GM12878 (cell line): ENCODE data around the gene AKAP13. TPM values are rescaled to one million over a fixed set of nuclear protein-coding genes. Genes with fewer than 3 reads are reported as not detected.

ENCODE experiments used
- ATAC-seq: fragments of 200-7000 bp; cut with Tn5 transposase; 3 replicates; pipeline ENCODE4 v1.9.1; 2020; ENCODE audit warnings: mild to moderate bottlenecking, moderate library complexity
- BruUV-seq: library from RNA; stranded (reverse); fragments of 400-500 nt; replicated peaks from 2 replicates; lab custom pipeline; 2021; lab: Mats Ljungman, UMichigan
- CTCF ChIA-PET: fragments of 300-600 bp; sonication (Branson Sonifier 250); formaldehyde crosslinking; extraction: SDS; loops from one replicate; lab custom pipeline; 2021; ENCODE audit warnings: inconsistent platforms; lab: Yijun Ruan, JAX
- POLR2A ChIA-PET: fragments of 350-600 bp; formaldehyde crosslinking; extraction: SDS; loops from one replicate; lab custom pipeline; 2021; ENCODE audit warnings: inconsistent platforms; lab: Charles Lee
- RAD21 ChIA-PET: fragments of 300-600 bp; sonication (Branson Sonifier 250); formaldehyde crosslinking; loops from one replicate; lab custom pipeline; 2023; ENCODE audit warnings: antibody characterized with exemption; ENCODE audit not compliant: unreplicated experiment; lab: Charles Lee
- SMC1A ChIA-PET: fragments of 300-600 bp; sonication (Branson Sonifier 250); formaldehyde crosslinking; loops from one replicate; lab custom pipeline; 2023; ENCODE audit not compliant: unreplicated experiment, uncharacterized antibody; lab: Charles Lee
- DNase-seq: peaks from one replicate; pipeline ENCODE4 v3.0.0-alpha.2; 2011; ENCODE audit warnings: low read depth, low spot score
- FAIRE-seq: peaks from 3 replicates; lab custom pipeline; 2011; peaks lifted over from hg19 to GRCh38; lab: Jason Lieb, UNC
- H2AFZ ChIP-seq: 2 replicates; pipeline ENCODE4 v1.6.0; 2011; ENCODE audit warnings: low read depth, low read length, control low read depth; ENCODE audit not compliant: control insufficient read depth
- H3K27ac ChIP-seq: 2 replicates; pipeline ENCODE4 v1.5.1; 2011; ENCODE audit warnings: control low read depth; ENCODE audit not compliant: control insufficient read depth, insufficient read depth
- H3K27me3 ChIP-seq, 2 experiments: replicated peaks in 1 of 2; 2 replicates each; pipeline versions ENCODE4 v1.6.0 to v1.6.1; 2011; ENCODE audit warnings: low read length in 1 of 2; ENCODE audit not compliant: control insufficient read depth in 2 of 2, insufficient read depth in 2 of 2
- H3K36me3 ChIP-seq, 2 experiments: 2 replicates each; pipeline ENCODE4 v1.5.1; 2011; ENCODE audit warnings: low read length in 1 of 2; ENCODE audit not compliant: control insufficient read depth in 2 of 2, insufficient read depth in 2 of 2
- H3K4me1 ChIP-seq: 2 replicates; pipeline ENCODE4 v1.6.1; 2011; ENCODE audit warnings: mild to moderate bottlenecking, low read length, moderate library complexity, mixed read lengths; ENCODE audit not compliant: control insufficient read depth, insufficient read depth
- H3K4me2 ChIP-seq: 2 replicates; pipeline ENCODE4 v1.6.0; 2011; ENCODE audit warnings: control low read depth; ENCODE audit not compliant: control insufficient read depth, insufficient read depth
- H3K4me3 ChIP-seq: fragments of 200-600 bp; sonication (generic); 2 replicates; pipeline ENCODE4 v1.5.1; 2016
- H3K79me2 ChIP-seq: 2 replicates; pipeline ENCODE4 v1.6.0; 2011; ENCODE audit warnings: low read length; ENCODE audit not compliant: control insufficient read depth, insufficient read depth
- H3K9ac ChIP-seq: 2 replicates; pipeline ENCODE4 v1.8.0; 2011; ENCODE audit warnings: low read length, control low read depth, mixed read lengths; ENCODE audit not compliant: control insufficient read depth, insufficient read depth
- H3K9me3 ChIP-seq: replicated peaks from 3 replicates; pipeline ENCODE4 v1.5.1; 2011; ENCODE audit warnings: mild to moderate bottlenecking, low read length; ENCODE audit not compliant: control insufficient read depth, insufficient read depth
- H4K20me1 ChIP-seq: 2 replicates; pipeline ENCODE4 v1.6.0; 2011; ENCODE audit not compliant: control insufficient read depth, insufficient read depth
- BHLHE40 ChIP-seq, 2 experiments: fragments of 450-650 bp in 1 of 2; IDR thresholded peaks; 2 replicates each; pipeline ENCODE4 v1.6.1; 2011 to 2017; ENCODE audit warnings: low read depth in 2 of 2, borderline replicate concordance in 1 of 2, improper control_type of control experiment in 1 of 2, low read length in 1 of 2, mild to moderate bottlenecking in 1 of 2
- CTCF ChIP-seq, 3 experiments: IDR thresholded peaks in 2 of 3; conservative IDR thresholded peaks in 1 of 3; 2 replicates each; pipeline ENCODE4 v1.5.1; 2011; ENCODE audit warnings: low read depth in 3 of 3, low read length in 3 of 3, mild to moderate bottlenecking in 3 of 3, control low read depth in 2 of 3, moderate library complexity in 2 of 3, inconsistent platforms in 1 of 3, mixed read lengths in 1 of 3; ENCODE audit not compliant: control insufficient read depth in 2 of 3, insufficient read depth in 1 of 3; ENCODE audit errors: extremely low read depth in 1 of 3
- MEF2A ChIP-seq: IDR thresholded peaks from 2 replicates; pipeline ENCODE4 v1.6.1; 2011; ENCODE audit warnings: low read depth, mild to moderate bottlenecking, low read length, moderate library complexity; ENCODE audit not compliant: insufficient read depth
- MEF2B ChIP-seq: fragments of 450-650 bp; IDR thresholded peaks from 2 replicates; pipeline ENCODE4 v1.6.1; 2018; ENCODE audit warnings: mild to moderate bottlenecking, moderate library complexity; ENCODE audit not compliant: partially characterized antibody, poor library complexity, severe bottlenecking
- RUNX3 ChIP-seq: IDR thresholded peaks from 2 replicates; pipeline ENCODE4 v1.6.1; 2012; ENCODE audit warnings: low read length, inconsistent platforms
- SMAD1 ChIP-seq: fragments of 450-650 bp; IDR thresholded peaks from 2 replicates; pipeline ENCODE4 v1.6.1; 2018; ENCODE audit warnings: mild to moderate bottlenecking, low read depth; ENCODE audit not compliant: partially characterized antibody
- WGBS: methylation state at CpG from one replicate; pipeline ENCODE4 v1.1.6; 2016; ENCODE audit warnings: low lambda C conversion rate; ENCODE audit not compliant: insufficient replicate concordance, insufficient coverage; ENCODE audit errors: missing lambda C conversion rate; 5-methylcytosine and 5-hydroxymethylcytosine counted together
- in situ Hi-C: fragments of 300-500 bp; cut with MboI; formaldehyde crosslinking; loops from 9 replicates; pipeline ENCODE4 v1.14.3; 2018; ENCODE audit warnings: mixed read lengths
- intact Hi-C: fragments of 100-400 bp; cut with micrococcal nuclease; formaldehyde crosslinking; loops from one replicate; pipeline ENCODE4 v1.14.2; 2022; ENCODE audit not compliant: unreplicated experiment
- polyA plus RNA-seq, 11 experiments: library from polyadenylated mRNA; depleted of rRNA in 4 of 11; unstranded in 6 of 11; stranded (reverse) in 5 of 11; fragments of >200 nt; fragmentation: Nextera tagmentation in 4 of 11; fragmentation: Illumina TruSeq in 1 of 11; extraction: Ambion mirVana in 4 of 11; extraction: Trizol in 1 of 11; gene quantifications; 1 replicate in 1 of 11; 2 replicates in 10 of 11; pipeline versions ENCODE4 v1.2.1 to v1.2.3, GENCODE V29; 2011 to 2016; ENCODE audit warnings: inconsistent platforms in 2 of 11, missing spikeins in 2 of 11, low read depth in 1 of 11
- total RNA-seq, 4 experiments: library from RNA; depleted of rRNA in 3 of 4; stranded (reverse); fragments of >200 nt in 3 of 4; fragmentation: Illumina TruSeq in 1 of 4; extraction: Trizol in 1 of 4; gene quantifications; 2 replicates each; pipeline versions ENCODE4 v1.2.1 to v1.2.3, GENCODE V29; 2013 to 2021
- TF ChIP-seq, protein P1 (sequence below): fragments of 450-650 bp; IDR thresholded peaks from 2 replicates; pipeline ENCODE4 v1.6.1; 2017; ENCODE audit warnings: mild to moderate bottlenecking, low read depth, inconsistent platforms; ENCODE audit not compliant: poor library complexity, severe bottlenecking
- TF ChIP-seq, protein P2 (sequence below): fragments of 450-650 bp; IDR thresholded peaks from 2 replicates; pipeline ENCODE4 v1.6.1; 2018; ENCODE audit warnings: borderline replicate concordance, mild to moderate bottlenecking; ENCODE audit not compliant: partially characterized antibody
- TF ChIP-seq, protein P3 (sequence below): fragments of 450-650 bp; formaldehyde crosslinking; IDR thresholded peaks from 2 replicates; pipeline ENCODE4 v1.4.0; 2020; ENCODE audit warnings: mild to moderate bottlenecking, moderate library complexity

The AKAP13 gene
- total and polyA plus RNA-seq, 10 of the 15 experiments (the other 5 are each of a cell fraction or from before 2014, with no cell fraction given), result 14.4 to 74.9 (median 55.1) TPM

DNA sequence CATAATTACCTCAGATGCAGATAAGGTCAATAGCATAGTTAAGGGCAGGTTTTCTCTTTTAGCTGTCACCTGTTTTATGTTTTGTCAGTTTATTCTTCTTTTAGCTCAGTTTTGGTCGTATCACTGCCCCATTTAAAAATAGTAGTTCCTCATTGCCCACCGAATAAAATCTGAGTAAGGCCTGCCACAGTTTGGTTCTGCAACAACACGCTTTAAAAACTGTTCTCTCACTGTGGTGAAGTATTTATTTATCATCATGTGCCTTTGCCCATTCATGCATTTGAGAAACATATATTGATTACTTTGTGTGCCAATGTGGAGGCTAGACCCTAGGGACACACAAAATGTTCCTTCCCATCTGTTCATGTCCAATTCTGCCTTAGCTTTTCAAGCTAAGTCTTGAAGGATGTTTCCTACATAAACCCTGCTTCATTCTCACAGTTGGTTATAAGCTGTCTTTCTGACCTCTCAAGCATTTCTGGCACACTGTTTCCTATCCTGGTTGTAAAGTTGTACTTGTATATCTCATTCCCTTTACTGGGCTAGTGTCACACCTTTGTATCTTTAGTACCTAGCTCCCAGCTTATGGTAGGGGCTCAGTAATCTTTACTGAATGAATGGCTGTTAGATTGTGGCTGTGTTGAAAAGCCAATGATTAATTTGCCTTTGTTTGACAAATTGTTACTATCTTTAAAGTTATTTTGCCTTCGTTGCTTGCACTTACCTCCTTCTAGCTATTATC lies 23.9 kb downstream of the AKAP13 start:
- Histone ChIP-seq H3K9me3 (no peaks in the 10 kb centered on the region; the same call in 2 of the 3 replicates), H3K36me3 (no peaks in the 10 kb centered on the region), H4K20me1 (no peaks in the 10 kb centered on the region), H3K4me2 (peak overlapping the region; percentile 94), H3K27ac (peak overlapping the region; percentile 60), H3K79me2 (peaks cover 95% of the 10 kb centered on the region), H3K4me1 (peaks cover 76% of the 10 kb centered on the region), H3K4me3 (no peak overlapping the region), H2AFZ (no peak overlapping the region), H3K9ac (peak overlapping the region; percentile 43; the same call in 1 of the 2 replicates), H3K27me3 (no peaks in the 10 kb centered on the region)
- CTCF ChIA-PET, result interaction anchor here (0.6 to 7.6 kb wide), 22 partner anchors 8 to 437 kb away, joined by 3 to 109 read pairs (median 4); partner anchors contain the start of gene AKAP13
- BruUV-seq, result no TSS peak
- WGBS, result under 1% methylated on average over 4 of the region's 4 CpGs
- SMC1A ChIA-PET, result interaction anchor here (0.7 to 6.6 kb wide), 33 partner anchors 8 to 181 kb away, joined by 3 to 89 read pairs (median 5); partner anchors contain the start of gene AKAP13
- no peak for FAIRE-seq
- no peak for DNase-seq
- no peak for ATAC-seq
- RAD21 ChIA-PET, result interaction anchor here (0.7 to 6.9 kb wide), 17 partner anchors 9 to 108 kb away, joined by 3 to 93 read pairs (median 4); partner anchors contain the start of gene AKAP13
- POLR2A ChIA-PET, result interaction anchor here (0.6 to 2.4 kb wide), 10 partner anchors 10 to 706 kb away, joined by 3 to 15 read pairs (median 5); partner anchors contain the start of gene AKAP13
- in situ Hi-C loops, result no loop called here
- intact Hi-C loops, result loop anchor here (2.0 to 10.0 kb wide), 2 partner anchors 22 to 300 kb away; no protein-coding TSS in a partner anchor
- peak; percentile 58; the same call in 1 of the 2 replicates for TF ChIP-seq MEF2A
- TF ChIP-seq CTCF (IDR thresholded peaks at IDR 0.05 in 2 of 3, conservative IDR thresholded peaks at IDR 0.05 in 1 of 3; ENCODE audit: control insufficient read depth in 2 of 3, extremely low read depth in 1 of 3, insufficient read depth in 1 of 3, low read depth in 3 of 3, low read length in 3 of 3), result no peak
- TF ChIP-seq, protein P1, sequence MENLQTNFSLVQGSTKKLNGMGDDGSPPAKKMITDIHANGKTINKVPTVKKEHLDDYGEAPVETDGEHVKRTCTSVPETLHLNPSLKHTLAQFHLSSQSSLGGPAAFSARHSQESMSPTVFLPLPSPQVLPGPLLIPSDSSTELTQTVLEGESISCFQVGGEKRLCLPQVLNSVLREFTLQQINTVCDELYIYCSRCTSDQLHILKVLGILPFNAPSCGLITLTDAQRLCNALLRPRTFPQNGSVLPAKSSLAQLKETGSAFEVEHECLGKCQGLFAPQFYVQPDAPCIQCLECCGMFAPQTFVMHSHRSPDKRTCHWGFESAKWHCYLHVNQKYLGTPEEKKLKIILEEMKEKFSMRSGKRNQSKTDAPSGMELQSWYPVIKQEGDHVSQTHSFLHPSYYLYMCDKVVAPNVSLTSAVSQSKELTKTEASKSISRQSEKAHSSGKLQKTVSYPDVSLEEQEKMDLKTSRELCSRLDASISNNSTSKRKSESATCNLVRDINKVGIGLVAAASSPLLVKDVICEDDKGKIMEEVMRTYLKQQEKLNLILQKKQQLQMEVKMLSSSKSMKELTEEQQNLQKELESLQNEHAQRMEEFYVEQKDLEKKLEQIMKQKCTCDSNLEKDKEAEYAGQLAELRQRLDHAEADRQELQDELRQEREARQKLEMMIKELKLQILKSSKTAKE, result peak; percentile 35
- peak; percentile 12 to 39; a peak in 1 of 4 replicates for TF ChIP-seq BHLHE40 (IDR thresholded peaks at IDR 0.05; ENCODE audit: borderline replicate concordance in 1 of 2, low read depth in 2 of 2, low read length in 1 of 2)
- peak; percentile 58 for TF ChIP-seq MEF2B
- TF ChIP-seq, protein P2, sequence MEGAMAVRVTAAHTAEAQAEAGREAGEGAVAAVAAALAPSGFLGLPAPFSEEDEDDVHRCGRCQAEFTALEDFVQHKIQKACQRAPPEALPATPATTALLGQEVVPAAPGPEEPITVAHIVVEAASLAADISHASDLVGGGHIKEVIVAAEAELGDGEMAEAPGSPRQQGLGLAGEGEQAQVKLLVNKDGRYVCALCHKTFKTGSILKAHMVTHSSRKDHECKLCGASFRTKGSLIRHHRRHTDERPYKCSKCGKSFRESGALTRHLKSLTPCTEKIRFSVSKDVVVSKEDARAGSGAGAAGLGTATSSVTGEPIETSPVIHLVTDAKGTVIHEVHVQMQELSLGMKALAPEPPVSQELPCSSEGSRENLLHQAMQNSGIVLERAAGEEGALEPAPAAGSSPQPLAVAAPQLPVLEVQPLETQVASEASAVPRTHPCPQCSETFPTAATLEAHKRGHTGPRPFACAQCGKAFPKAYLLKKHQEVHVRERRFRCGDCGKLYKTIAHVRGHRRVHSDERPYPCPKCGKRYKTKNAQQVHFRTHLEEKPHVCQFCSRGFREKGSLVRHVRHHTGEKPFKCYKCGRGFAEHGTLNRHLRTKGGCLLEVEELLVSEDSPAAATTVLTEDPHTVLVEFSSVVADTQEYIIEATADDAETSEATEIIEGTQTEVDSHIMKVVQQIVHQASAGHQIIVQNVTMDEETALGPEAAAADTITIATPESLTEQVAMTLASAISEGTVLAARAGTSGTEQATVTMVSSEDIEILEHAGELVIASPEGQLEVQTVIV, result no peak
- TF ChIP-seq, protein P3, sequence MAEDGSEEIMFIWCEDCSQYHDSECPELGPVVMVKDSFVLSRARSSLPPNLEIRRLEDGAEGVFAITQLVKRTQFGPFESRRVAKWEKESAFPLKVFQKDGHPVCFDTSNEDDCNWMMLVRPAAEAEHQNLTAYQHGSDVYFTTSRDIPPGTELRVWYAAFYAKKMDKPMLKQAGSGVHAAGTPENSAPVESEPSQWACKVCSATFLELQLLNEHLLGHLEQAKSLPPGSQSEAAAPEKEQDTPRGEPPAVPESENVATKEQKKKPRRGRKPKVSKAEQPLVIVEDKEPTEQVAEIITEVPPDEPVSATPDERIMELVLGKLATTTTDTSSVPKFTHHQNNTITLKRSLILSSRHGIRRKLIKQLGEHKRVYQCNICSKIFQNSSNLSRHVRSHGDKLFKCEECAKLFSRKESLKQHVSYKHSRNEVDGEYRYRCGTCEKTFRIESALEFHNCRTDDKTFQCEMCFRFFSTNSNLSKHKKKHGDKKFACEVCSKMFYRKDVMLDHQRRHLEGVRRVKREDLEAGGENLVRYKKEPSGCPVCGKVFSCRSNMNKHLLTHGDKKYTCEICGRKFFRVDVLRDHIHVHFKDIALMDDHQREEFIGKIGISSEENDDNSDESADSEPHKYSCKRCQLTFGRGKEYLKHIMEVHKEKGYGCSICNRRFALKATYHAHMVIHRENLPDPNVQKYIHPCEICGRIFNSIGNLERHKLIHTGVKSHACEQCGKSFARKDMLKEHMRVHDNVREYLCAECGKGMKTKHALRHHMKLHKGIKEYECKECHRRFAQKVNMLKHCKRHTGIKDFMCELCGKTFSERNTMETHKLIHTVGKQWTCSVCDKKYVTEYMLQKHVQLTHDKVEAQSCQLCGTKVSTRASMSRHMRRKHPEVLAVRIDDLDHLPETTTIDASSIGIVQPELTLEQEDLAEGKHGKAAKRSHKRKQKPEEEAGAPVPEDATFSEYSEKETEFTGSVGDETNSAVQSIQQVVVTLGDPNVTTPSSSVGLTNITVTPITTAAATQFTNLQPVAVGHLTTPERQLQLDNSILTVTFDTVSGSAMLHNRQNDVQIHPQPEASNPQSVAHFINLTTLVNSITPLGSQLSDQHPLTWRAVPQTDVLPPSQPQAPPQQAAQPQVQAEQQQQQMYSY, result no peak
- TF ChIP-seq RUNX3, result peak; percentile 42; the same call in 1 of the 2 replicates
- no peak for TF ChIP-seq SMAD1
